ENCODE data around the gene PLA2G4A. TPM values are rescaled to one million over a fixed set of nuclear protein-coding genes. Genes with fewer than 3 reads are reported as not detected.

PLA2G4A gene
- total RNA-seq, 1 donor, result 12.3 TPM

DNA sequence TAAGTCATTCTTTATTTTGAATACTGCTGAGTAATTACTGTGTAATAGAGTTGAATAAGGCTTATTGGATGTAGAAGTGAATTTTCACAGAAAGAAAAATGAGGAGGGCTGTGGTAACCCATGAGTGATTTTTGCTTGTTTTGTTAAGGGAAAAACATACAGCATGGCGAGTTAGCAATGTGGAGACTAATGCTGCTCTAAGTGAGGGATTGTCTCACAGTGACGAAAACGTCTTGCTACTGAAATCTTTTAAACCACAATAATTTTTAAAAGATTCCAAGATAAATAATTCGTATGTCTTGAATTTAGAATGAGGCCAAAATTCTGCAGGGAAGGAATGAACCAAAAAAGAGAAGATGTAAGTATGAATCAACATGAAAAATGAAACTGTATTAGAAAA, 16.2 kb upstream of the PLA2G4A start:
- Histone ChIP-seq H3K27me3 (ENCODE audit: insufficient read depth, low read length) (no peaks in the 10 kb centered on the region), H3K36me3 (ENCODE audit: insufficient read depth, low read length) (no peaks in the 10 kb centered on the region), H3K4me3 (ENCODE audit: insufficient read depth, low read length) (peak overlapping the region; percentile 4), H3K4me1 (ENCODE audit: insufficient read depth, low read length) (peaks cover 14% of the 10 kb centered on the region), H3K27ac (ENCODE audit: low read depth, low read length) (peak overlapping the region; percentile 94), H2AFZ (ENCODE audit: low read length) (no peak overlapping the region), H3K4me2 (ENCODE audit: insufficient read depth, low read length) (peak overlapping the region; percentile 74), H3K9me3 (ENCODE audit: low read depth, low read length) (no peaks in the 10 kb centered on the region), H4K20me1 (ENCODE audit: insufficient read depth, low read length) (no peaks in the 10 kb centered on the region), H3K79me2 (ENCODE audit: insufficient read depth, low read length) (no peaks in the 10 kb centered on the region)
- peak; percentile 41 for DNase-seq (ENCODE audit: insufficient read length, low spot score, missing footprints)
- TF ChIP-seq CTCF (IDR thresholded peaks at IDR 0.05; ENCODE audit: extremely low read depth, low read depth, low read length), result no peak

- Histone ChIP-seq H4K20me1 (ENCODE audit: insufficient read depth, low read length) (no peaks in the 10 kb centered on the region), H3K4me3 (ENCODE audit: insufficient read depth, low read length) (no peak overlapping the region), H3K36me3 (ENCODE audit: insufficient read depth, low read length) (no peaks in the 10 kb centered on the region), H3K9me3 (ENCODE audit: low read depth, low read length) (no peaks in the 10 kb centered on the region), H3K79me2 (ENCODE audit: insufficient read depth, low read length) (no peaks in the 10 kb centered on the region), H2AFZ (ENCODE audit: low read length) (peak overlapping the region; percentile 6), H3K4me1 (ENCODE audit: insufficient read depth, low read length) (peaks cover 14% of the 10 kb centered on the region), H3K27me3 (ENCODE audit: insufficient read depth, low read length) (no peaks in the 10 kb centered on the region), H3K4me2 (ENCODE audit: insufficient read depth, low read length) (peak overlapping the region; percentile 74), H3K27ac (ENCODE audit: low read depth, low read length) (peak overlapping the region; percentile 94)
- TF ChIP-seq CTCF (IDR thresholded peaks at IDR 0.05; ENCODE audit: extremely low read depth, low read depth, low read length), result no peak
- no peak for DNase-seq (ENCODE audit: insufficient read length, low spot score, missing footprints)
Observed at GRCh38 chr1:186813420-186813819, 15.3 kb upstream of the PLA2G4A start.

GRCh38 chr1:186819126-186819525, 9.6 kb upstream of the PLA2G4A start:
- Histone ChIP-seq H3K4me2 (ENCODE audit: insufficient read depth, low read length) (peak overlapping the region; percentile 46), H3K9me3 (ENCODE audit: low read depth, low read length) (no peaks in the 10 kb centered on the region)
- no peak for TF ChIP-seq CTCF (IDR thresholded peaks at IDR 0.05; ENCODE audit: extremely low read depth, low read depth, low read length)

DNA sequence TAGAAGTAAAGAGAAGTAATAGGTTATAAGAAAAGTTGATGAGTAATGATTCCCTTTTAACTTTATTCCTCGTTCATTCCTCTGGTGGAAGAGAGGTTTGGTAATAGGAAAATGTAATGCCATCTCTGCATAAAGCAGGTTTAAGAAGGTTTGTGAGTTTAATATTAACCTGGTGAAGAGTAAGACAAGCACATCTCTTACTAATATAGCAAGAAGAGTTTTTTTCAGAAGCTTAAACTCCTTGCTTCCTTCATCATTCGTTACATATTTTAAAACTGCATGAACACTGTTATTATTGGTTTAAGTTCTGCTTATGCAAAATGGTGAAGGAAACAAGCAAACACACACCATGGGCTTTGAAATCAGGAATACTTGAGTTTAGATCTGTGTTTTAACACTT, 9.2 kb upstream of the PLA2G4A start:
- Histone ChIP-seq H3K27me3 (ENCODE audit: insufficient read depth, low read length) (no peaks in the 10 kb centered on the region), H3K79me2 (ENCODE audit: insufficient read depth, low read length) (no peaks in the 10 kb centered on the region), H2AFZ (ENCODE audit: low read length) (peak overlapping the region; percentile 88), H3K4me1 (ENCODE audit: insufficient read depth, low read length) (peaks cover 10% of the 10 kb centered on the region), H4K20me1 (ENCODE audit: insufficient read depth, low read length) (no peaks in the 10 kb centered on the region), H3K4me2 (ENCODE audit: insufficient read depth, low read length) (peak overlapping the region; percentile 46), H3K9me3 (ENCODE audit: low read depth, low read length) (no peaks in the 10 kb centered on the region), H3K36me3 (ENCODE audit: insufficient read depth, low read length) (no peaks in the 10 kb centered on the region), H3K4me3 (ENCODE audit: insufficient read depth, low read length) (peak overlapping the region; percentile 24), H3K27ac (ENCODE audit: low read depth, low read length) (peak overlapping the region; percentile 83)
- TF ChIP-seq CTCF (IDR thresholded peaks at IDR 0.05; ENCODE audit: extremely low read depth, low read depth, low read length), result no peak
- DNase-seq (ENCODE audit: insufficient read length, low spot score, missing footprints), result no peak

More at GRCh38 chr1:186819126-186819525, 9.6 kb upstream of the PLA2G4A start:
- Histone ChIP-seq H3K79me2 (ENCODE audit: insufficient read depth, low read length) (no peaks in the 10 kb centered on the region), H4K20me1 (ENCODE audit: insufficient read depth, low read length) (no peaks in the 10 kb centered on the region), H3K36me3 (ENCODE audit: insufficient read depth, low read length) (no peaks in the 10 kb centered on the region), H3K27me3 (ENCODE audit: insufficient read depth, low read length) (no peaks in the 10 kb centered on the region), H2AFZ (ENCODE audit: low read length) (peak overlapping the region; percentile 88), H3K4me1 (ENCODE audit: insufficient read depth, low read length) (peaks cover 10% of the 10 kb centered on the region), H3K4me3 (ENCODE audit: insufficient read depth, low read length) (peak overlapping the region; percentile 24), H3K27ac (ENCODE audit: low read depth, low read length) (peak overlapping the region; percentile 83)
- DNase-seq (ENCODE audit: insufficient read length, low spot score, missing footprints), result peak; percentile 73

Measured in osteoblast (primary cell).